HEK293 (cell line): ENCODE data around the gene WDR53.

Source experiments
- CTCF ChIA-PET: fragments of 350-600 bp; formaldehyde crosslinking; extraction: SDS; loops from one replicate; lab custom pipeline; 2021; ENCODE audit warnings: antibody characterized with exemption; lab: Yijun Ruan, JAX
- POLR2A ChIA-PET: fragments of 300-600 bp; formaldehyde crosslinking; extraction: SDS; loops from one replicate; lab custom pipeline; 2020; ENCODE audit warnings: antibody characterized with exemption, inconsistent platforms; lab: Yijun Ruan, JAX
- H3K27ac ChIP-seq: fragments of 200-500 bp; sonication (Bioruptor generic); 2 replicates; pipeline ENCODE4 v1.5.1; 2014; ENCODE audit warnings: low read depth, low read length, control low read depth, inconsistent platforms; ENCODE audit errors: extremely low read depth
- H3K36me3 ChIP-seq, 2 experiments: fragments of 200-500 bp in 1 of 2; sonication (Bioruptor generic) in 1 of 2; 1 replicate in 1 of 2; 2 replicates in 1 of 2; pipeline ENCODE4 v1.5.1; 2014 to 2017; ENCODE audit warnings: inconsistent platforms in 2 of 2, low read length in 2 of 2; ENCODE audit not compliant: control insufficient read depth in 2 of 2, insufficient read depth in 1 of 2
- H3K4me1 ChIP-seq: fragments of 200-500 bp; sonication (Bioruptor generic); 2 replicates; pipeline ENCODE4 v1.5.1; 2014; ENCODE audit warnings: mild to moderate bottlenecking, low read length, inconsistent platforms; ENCODE audit not compliant: control insufficient read depth, insufficient read depth
- H3K4me3 ChIP-seq: 2 replicates; pipeline ENCODE4 v1.5.1; 2011; ENCODE audit warnings: low read depth, mild to moderate bottlenecking, control low read depth, low read length, moderate library complexity
- H3K9me3 ChIP-seq: fragments of 200-500 bp; sonication (Bioruptor generic); 2 replicates; pipeline ENCODE4 v1.5.1; 2014; ENCODE audit warnings: low read depth, low read length, inconsistent platforms; ENCODE audit not compliant: control insufficient read depth, insufficient read depth
- BCL11A ChIP-seq: fragments of 450-650 bp; formaldehyde crosslinking; IDR thresholded peaks from 2 replicates; pipeline ENCODE4 v1.5.1; 2016; ENCODE audit warnings: low read depth, missing biosample characterization, missing genetic modification characterization
- FEZF1 ChIP-seq: fragments of 450-650 bp; formaldehyde crosslinking; IDR thresholded peaks from 2 replicates; pipeline ENCODE4 v1.5.1; 2016; ENCODE audit warnings: missing biosample characterization, missing genetic modification characterization
- GLI4 ChIP-seq: fragments of 450-650 bp; formaldehyde crosslinking; IDR thresholded peaks from 2 replicates; pipeline ENCODE4 v1.5.1; 2016; ENCODE audit warnings: missing biosample characterization, missing genetic modification characterization
- KLF17 ChIP-seq: fragments of 450-650 bp; formaldehyde crosslinking; IDR thresholded peaks from 2 replicates; pipeline ENCODE4 v1.5.1; 2016; ENCODE audit warnings: missing biosample characterization, missing genetic modification characterization
- KLF8 ChIP-seq: fragments of 450-650 bp; formaldehyde crosslinking; IDR thresholded peaks from 2 replicates; pipeline ENCODE4 v1.5.1; 2016; ENCODE audit warnings: missing biosample characterization, missing genetic modification characterization
- KLF9 ChIP-seq: fragments of 450-650 bp; formaldehyde crosslinking; IDR thresholded peaks from 2 replicates; pipeline ENCODE4 v1.5.1; 2016; ENCODE audit warnings: missing biosample characterization, missing genetic modification characterization, low read depth
- PRDM10 ChIP-seq: fragments of 450-650 bp; formaldehyde crosslinking; IDR thresholded peaks from 2 replicates; pipeline ENCODE4 v1.5.1; 2016; ENCODE audit warnings: missing biosample characterization, missing genetic modification characterization
- PRDM4 ChIP-seq: fragments of 450-650 bp; formaldehyde crosslinking; IDR thresholded peaks from 2 replicates; pipeline ENCODE4 v1.5.1; 2017; ENCODE audit warnings: missing biosample characterization, missing genetic modification characterization
- SP3 ChIP-seq: fragments of 450-650 bp; formaldehyde crosslinking; IDR thresholded peaks from 2 replicates; pipeline ENCODE4 v1.5.1; 2016; ENCODE audit warnings: missing biosample characterization, missing genetic modification characterization
- YY2 ChIP-seq: fragments of 450-650 bp; formaldehyde crosslinking; IDR thresholded peaks from 2 replicates; pipeline ENCODE4 v1.5.1; 2016; ENCODE audit warnings: missing biosample characterization, missing genetic modification characterization
- ZBTB1 ChIP-seq: fragments of 450-650 bp; formaldehyde crosslinking; IDR thresholded peaks from 2 replicates; pipeline ENCODE4 v1.5.1; 2016; ENCODE audit warnings: missing biosample characterization, missing genetic modification characterization
- ZBTB11 ChIP-seq: fragments of 450-650 bp; formaldehyde crosslinking; conservative IDR thresholded peaks from 2 replicates; pipeline ENCODE4 v1.5.1; 2016; ENCODE audit warnings: low read depth, missing biosample characterization, missing genetic modification characterization
- ZBTB21 ChIP-seq: fragments of 450-650 bp; formaldehyde crosslinking; IDR thresholded peaks from 2 replicates; pipeline ENCODE4 v1.5.1; 2017; ENCODE audit warnings: missing biosample characterization, missing genetic modification characterization
- ZFP37 ChIP-seq: fragments of 450-650 bp; formaldehyde crosslinking; IDR thresholded peaks from 2 replicates; pipeline ENCODE4 v1.5.1; 2016; ENCODE audit warnings: missing biosample characterization, missing genetic modification characterization
- ZNF133 ChIP-seq: fragments of 450-650 bp; formaldehyde crosslinking; IDR thresholded peaks from 2 replicates; pipeline ENCODE4 v1.5.1; 2016; ENCODE audit warnings: missing biosample characterization, missing genetic modification characterization
- ZNF426 ChIP-seq: fragments of 450-650 bp; formaldehyde crosslinking; IDR thresholded peaks from 2 replicates; pipeline ENCODE4 v1.5.1; 2017; ENCODE audit warnings: missing biosample characterization, missing genetic modification characterization, mild to moderate bottlenecking, inconsistent platforms, moderate library complexity
- ZNF433 ChIP-seq: fragments of 450-650 bp; formaldehyde crosslinking; IDR thresholded peaks from 2 replicates; pipeline ENCODE4 v1.5.1; 2016; ENCODE audit warnings: missing biosample characterization, missing genetic modification characterization, low read depth
- ZNF449 ChIP-seq: fragments of 450-650 bp; formaldehyde crosslinking; IDR thresholded peaks from 2 replicates; pipeline ENCODE4 v1.5.1; 2017; ENCODE audit warnings: missing biosample characterization, mild to moderate bottlenecking, missing genetic modification characterization, moderate library complexity
- ZNF501 ChIP-seq: fragments of 450-650 bp; formaldehyde crosslinking; IDR thresholded peaks from 2 replicates; pipeline ENCODE4 v1.5.1; 2016; ENCODE audit warnings: missing biosample characterization, missing genetic modification characterization
- ZNF571 ChIP-seq: fragments of 450-650 bp; formaldehyde crosslinking; IDR thresholded peaks from 2 replicates; pipeline ENCODE4 v1.5.0; 2017; ENCODE audit warnings: missing biosample characterization, missing genetic modification characterization
- ZNF596 ChIP-seq: fragments of 450-650 bp; IDR thresholded peaks from 2 replicates; pipeline ENCODE4 v1.5.0; 2018; ENCODE audit warnings: missing biosample characterization, mild to moderate bottlenecking, missing genetic modification characterization, moderate library complexity
- ZNF600 ChIP-seq: fragments of 450-650 bp; formaldehyde crosslinking; IDR thresholded peaks from 2 replicates; pipeline ENCODE4 v1.5.1; 2016; ENCODE audit warnings: missing biosample characterization, missing genetic modification characterization
- ZNF658 ChIP-seq: fragments of 450-650 bp; formaldehyde crosslinking; IDR thresholded peaks from 2 replicates; pipeline ENCODE4; 2016; ENCODE audit warnings: missing biosample characterization, missing genetic modification characterization

Gene WDR53

GRCh38 chr3:196568246-196569002, at the start of gene WDR53, which contains the start of gene FBXO45:
WDR53 (minus strand) TSS chr3:196568554; CDS start chr3:196561475, 7,079 bp downstream.
FBXO45 (plus strand) TSS chr3:196568660; CDS start chr3:196568985, 325 bp downstream.
- H3K27ac ChIP-seq, result peak within 1 kb of the TSS; percentile 55; the same call in 1 of the 2 replicates
- H3K9me3 ChIP-seq, result no peaks in the 10 kb centered on the region
- ChIA-PET CTCF (interaction anchor here (0.5 to 0.6 kb wide), 3 partner anchors 28 to 1462 kb away, joined by 3 to 5 read pairs (median 4); no protein-coding TSS in a partner anchor), POLR2A (interaction anchor here (0.6 to 1.4 kb wide), 9 partner anchors 8 to 299 kb away, joined by 3 to 5 read pairs (median 3); partner anchors contain the start of genes CEP19, PAK2, PIGX and SENP5)
- H3K4me3 ChIP-seq, result peak within 1 kb of the TSS; percentile 89
- H3K4me1 ChIP-seq, result no peaks in the 10 kb centered on the region
- H3K36me3 ChIP-seq, result peaks cover 0 to 9% of the 10 kb centered on the region in 2 experiments; a peak in 2 of 3 replicates
- TF ChIP-seq SP3, result peak; percentile 88
- peak; percentile 67 for TF ChIP-seq YY2 (tag by site-specific recombination)
- no peak for TF ChIP-seq ZNF426 (tag by site-specific recombination)
- peak; percentile 68 for TF ChIP-seq ZNF501
- TF ChIP-seq ZNF449 (tag by site-specific recombination), result 0 out of 2 replicates have a peak, but pooled peaks have one; percentile 49
- TF ChIP-seq ZNF658 (tag by site-specific recombination), result 0 out of 2 replicates have a peak, but pooled peaks have one; percentile 45
- TF ChIP-seq FEZF1, result peak; percentile 2; the same call in 1 of the 2 replicates
- TF ChIP-seq ZNF571 (tag by site-specific recombination), result no peak
- peak; percentile 65 for TF ChIP-seq ZNF600 (tag by site-specific recombination)
- TF ChIP-seq BCL11A, result no peak
- peak; percentile 59 for TF ChIP-seq KLF17
- peak; percentile 79; the same call in 1 of the 2 replicates for TF ChIP-seq KLF8 (tag by site-specific recombination)
- peak; percentile 46; the same call in 1 of the 2 replicates for TF ChIP-seq ZBTB1 (tag by site-specific recombination)
- 0 out of 2 replicates have a peak, but pooled peaks have one; percentile 26 for TF ChIP-seq ZBTB21 (tag by site-specific recombination)
- 0 out of 2 replicates have a peak, but pooled peaks have one; percentile 35 for TF ChIP-seq GLI4 (tag by site-specific recombination)
- TF ChIP-seq ZFP37 (tag by site-specific recombination), result 0 out of 2 replicates have a peak, but pooled peaks have one; percentile 27
- no peak for TF ChIP-seq ZNF433
- peak; percentile 81 for TF ChIP-seq KLF9 (tag by site-specific recombination)
- TF ChIP-seq ZNF133 (tag by site-specific recombination), result no peak
- peak; percentile 42; the same call in 1 of the 2 replicates for TF ChIP-seq PRDM4 (tag by site-specific recombination)
- peak; percentile 53; the same call in 1 of the 2 replicates for TF ChIP-seq PRDM10
- TF ChIP-seq ZNF596 (tag by site-specific recombination), result peak; percentile 56; the same call in 1 of the 2 replicates
- peak; percentile 84 for TF ChIP-seq ZBTB11 (tag by site-specific recombination)
